Esophagus muscularis mucosa (tissue), 4 donors: ENCODE results near the gene WDR4. TPM values are rescaled to one million over a fixed set of nuclear protein-coding genes. Genes with fewer than 3 reads are reported as not detected.

ENCODE experiments used
- DNase-seq: peaks from one replicate; pipeline ENCODE4 v3.0.0-alpha.2; 2017; ENCODE audit errors: extremely low spot score
- H3K27ac ChIP-seq, 4 donors: fragments of 200-600 bp; sonication (generic); replicated peaks in 1 of 4; 1 replicate in 3 of 4; 2 replicates in 1 of 4; pipeline ENCODE4 v1.5.1; 2016 to 2019; ENCODE audit warnings: mild to moderate bottlenecking in 1 of 4
- H3K27me3 ChIP-seq, 4 donors: fragments of 200-600 bp; sonication (generic); one replicate each; pipeline versions ENCODE4 v1.5.1 to v1.6.0; 2016 to 2019
- H3K36me3 ChIP-seq, 4 donors: fragments of 200-600 bp; sonication (generic); one replicate each; pipeline ENCODE4 v1.5.1; 2016 to 2019
- H3K4me1 ChIP-seq, 4 donors: fragments of 200-600 bp; sonication (generic); one replicate each; pipeline ENCODE4 v1.5.1; 2016 to 2019
- H3K4me3 ChIP-seq, 4 donors: fragments of 200-600 bp; sonication (generic); 1 replicate in 2 of 4; 2 replicates in 2 of 4; pipeline ENCODE4 v1.5.1; 2016 to 2019; ENCODE audit warnings: mild to moderate bottlenecking in 4 of 4, moderate library complexity in 1 of 4
- H3K9me3 ChIP-seq, 4 donors: fragments of 200-600 bp; sonication (generic); 1 replicate in 3 of 4; 2 replicates in 1 of 4; pipeline ENCODE4 v1.5.1; 2016 to 2019
- CTCF ChIP-seq, 3 experiments: fragments of 200-600 bp in 2 of 3; fragments of 450-650 bp in 1 of 3; sonication (generic) in 2 of 3; IDR thresholded peaks; one replicate each; pipeline ENCODE4 v1.5.1; 2017 to 2019; ENCODE audit warnings: antibody characterized with exemption in 3 of 3, mild to moderate bottlenecking in 2 of 3, moderate library complexity in 1 of 3
- EP300 ChIP-seq: sonication (generic); formaldehyde crosslinking; IDR thresholded peaks from one replicate; pipeline ENCODE4 v1.6.1; 2017; ENCODE audit warnings: antibody characterized with exemption
- POLR2A ChIP-seq: fragments of 450-650 bp; IDR thresholded peaks from one replicate; pipeline ENCODE4 v1.6.1; 2017; ENCODE audit warnings: antibody characterized with exemption, moderate library complexity, mild to moderate bottlenecking, low read depth
- POLR2AphosphoS5 ChIP-seq, 2 donors: sonication (generic); formaldehyde crosslinking; IDR thresholded peaks; one replicate each; pipeline ENCODE4 v1.6.1; 2017; ENCODE audit warnings: antibody characterized with exemption in 2 of 2
- WGBS: methylation state at CpG from one replicate; pipeline ENCODE4 v1.1.5; 2018; 5-methylcytosine and 5-hydroxymethylcytosine counted together
- intact Hi-C: fragments of 100-400 bp; cut with DNase I; formaldehyde crosslinking; loops from one replicate; pipeline ENCODE4 v1.15.1; 2023
- total RNA-seq, 4 donors: library from RNA; depleted of rRNA; stranded (reverse); fragments of >200 nt; gene quantifications; one replicate each; pipeline versions ENCODE4 v1.1.0 to v1.2.1, GENCODE V29; 2016

WDR4 gene
- total RNA-seq, 4 donors from 2014 or later, result 5.8 to 10.1 (median 7.0) TPM

DNA sequence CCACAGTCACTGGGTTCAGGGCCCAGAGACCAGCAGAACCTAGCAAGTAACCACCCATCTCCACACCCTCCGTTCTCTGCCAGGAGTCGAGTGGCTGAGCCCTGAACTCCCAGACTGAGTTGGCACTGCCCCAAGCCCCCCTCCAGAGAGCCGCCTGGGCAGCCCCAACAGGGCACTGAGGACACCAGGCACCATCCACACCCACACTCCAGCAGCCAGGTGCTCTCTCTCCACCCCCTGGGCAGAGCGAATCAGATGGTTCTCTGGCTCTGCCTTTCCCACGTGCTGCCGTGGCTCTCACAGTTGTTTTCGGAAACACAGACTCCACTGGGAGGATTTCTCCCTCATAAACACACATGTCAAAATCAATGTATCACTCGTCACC, 13.6 kb downstream of the WDR4 start:
- TF ChIP-seq CTCF (IDR thresholded peaks at IDR 0.05) (no peak), EP300 (no peak), POLR2A (no peak), POLR2AphosphoS5 (IDR thresholded peaks at IDR 0.05) (no peak)
- intact Hi-C loops, result no loop called here
- Histone ChIP-seq H3K4me1 (peaks cover 0 to 5% (median 0%) of the 10 kb centered on the region in 4 donors), H3K4me3 (no peak overlapping the region), H3K27ac (no peak overlapping the region), H3K27me3 (no peaks in the 10 kb centered on the region), H3K9me3 (no peaks in the 10 kb centered on the region), H3K36me3 (peaks cover 29 to 91% (median 69%) of the 10 kb centered on the region in 4 donors)
- no peak for DNase-seq
- WGBS, result 80% methylated on average over 8 of the region's 8 CpGs

DNA sequence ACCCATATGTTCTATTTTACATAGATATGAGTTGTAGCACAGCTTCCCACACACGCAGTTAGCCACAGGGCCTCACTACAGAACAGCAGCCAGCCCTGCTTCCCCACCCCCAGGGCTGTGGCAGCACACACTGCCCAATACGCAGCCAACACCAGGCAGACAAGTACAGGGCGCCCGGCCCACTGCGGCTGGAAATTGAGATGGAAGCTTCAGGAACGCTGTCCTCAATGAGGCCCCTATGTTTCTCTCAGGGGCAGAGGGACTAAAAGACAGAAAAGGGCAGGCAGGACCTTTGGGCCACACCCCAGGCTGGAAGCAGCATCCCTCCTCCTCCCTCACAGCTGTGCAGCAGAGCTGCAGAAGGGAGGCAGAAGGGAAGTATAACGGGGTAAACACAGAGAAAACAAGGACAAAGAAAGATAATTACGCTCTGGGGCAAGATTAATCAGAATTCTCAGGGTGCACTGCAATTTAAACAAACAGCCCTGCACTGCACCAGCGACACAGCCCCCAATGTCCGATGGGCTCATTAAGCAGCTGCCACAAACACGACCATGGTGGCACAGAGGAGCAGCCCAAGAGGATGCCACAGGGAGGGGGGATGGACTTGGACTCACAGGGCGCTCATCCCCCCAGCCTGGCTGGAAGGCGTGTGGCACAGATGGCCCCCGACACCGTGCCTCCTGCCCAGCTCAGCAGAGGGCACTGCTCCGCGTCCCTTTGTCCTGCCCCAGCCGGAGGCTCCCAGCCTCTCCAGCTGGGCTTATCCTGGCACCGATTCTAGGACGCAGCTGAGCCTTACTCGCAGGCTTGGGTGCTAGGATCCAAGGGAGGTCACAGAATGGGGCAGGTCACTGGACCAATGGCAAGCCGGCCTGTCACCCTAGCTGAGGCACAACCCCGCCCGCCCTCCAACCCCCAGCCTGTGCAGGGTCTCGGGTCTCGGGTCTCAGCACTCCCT, 14.2 kb downstream of the WDR4 start:
- H3K4me3 ChIP-seq, result no peak overlapping the region
- H3K27me3 ChIP-seq, result no peaks in the 10 kb centered on the region
- H3K4me1 ChIP-seq, result peaks cover 0 to 5% (median 0%) of the 10 kb centered on the region in 4 donors
- DNase-seq, result no peak
- intact Hi-C loops, result no loop called here
- TF ChIP-seq POLR2A (no peak), EP300 (no peak), POLR2AphosphoS5 (IDR thresholded peaks at IDR 0.05) (no peak), CTCF (IDR thresholded peaks at IDR 0.05) (no peak)
- H3K9me3 ChIP-seq, result no peaks in the 10 kb centered on the region
- WGBS, result 86% methylated on average over 17 of the region's 26 CpGs
- H3K27ac ChIP-seq, result no peak overlapping the region
- peaks cover 30 to 91% (median 71%) of the 10 kb centered on the region in 4 donors for H3K36me3 ChIP-seq

DNA sequence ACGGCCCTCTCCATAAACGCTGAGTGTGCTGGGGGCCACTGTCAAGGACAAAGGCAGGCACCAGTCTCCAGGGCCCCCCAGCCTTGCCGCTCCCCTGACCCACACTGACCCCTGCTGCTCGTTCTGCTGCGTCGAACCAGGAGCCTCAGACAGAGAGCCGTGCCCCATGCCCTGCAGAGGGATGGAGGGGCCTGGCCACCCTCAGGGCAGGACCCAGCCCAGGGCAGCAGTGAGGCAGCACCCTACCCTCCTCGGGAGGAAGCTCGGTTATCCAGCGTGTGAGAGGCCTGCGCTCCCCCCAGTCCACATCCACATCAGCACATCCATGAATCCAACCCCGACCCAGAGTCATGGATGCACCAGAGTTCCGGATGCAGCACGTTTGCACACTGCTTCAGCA, 15.1 kb downstream of the WDR4 start:
- H3K27me3 ChIP-seq, result no peaks in the 10 kb centered on the region
- no peak for DNase-seq
- H3K4me1 ChIP-seq, result peaks cover 0 to 5% (median 0%) of the 10 kb centered on the region in 4 donors
- peaks cover 31 to 91% (median 73%) of the 10 kb centered on the region in 4 donors for H3K36me3 ChIP-seq
- H3K9me3 ChIP-seq, result no peaks in the 10 kb centered on the region
- TF ChIP-seq POLR2AphosphoS5 (IDR thresholded peaks at IDR 0.05) (no peak), EP300 (no peak), CTCF (IDR thresholded peaks at IDR 0.05) (no peak), POLR2A (no peak)
- no peak overlapping the region for H3K4me3 ChIP-seq
- 93% methylated on average over 8 of the region's 14 CpGs for WGBS
- intact Hi-C loops, result no loop called here
- H3K27ac ChIP-seq, result no peak overlapping the region

DNA sequence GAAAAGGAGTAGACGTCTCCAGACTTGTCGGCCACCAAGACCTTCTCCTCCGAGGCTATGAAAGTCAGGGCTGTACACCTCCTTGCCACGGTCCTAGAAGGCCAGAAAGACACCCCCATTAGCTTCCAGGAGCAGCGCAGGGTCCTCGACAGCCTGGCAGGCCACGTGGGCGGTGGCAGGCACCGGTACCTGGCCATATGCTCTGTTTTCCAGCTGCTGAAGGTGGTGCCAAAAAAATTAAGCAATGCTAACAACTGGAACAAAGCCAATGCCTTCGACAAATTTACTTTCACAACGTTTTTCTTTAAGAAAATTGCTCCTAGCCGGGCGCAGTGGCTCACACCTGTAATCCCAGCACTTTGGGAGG, 15.9 kb downstream of the WDR4 start:
- Histone ChIP-seq H3K9me3 (no peaks in the 10 kb centered on the region), H3K27ac (no peak overlapping the region), H3K4me3 (no peak overlapping the region), H3K4me1 (peaks cover 0 to 5% (median 0%) of the 10 kb centered on the region in 4 donors), H3K27me3 (no peaks in the 10 kb centered on the region), H3K36me3 (peaks cover 36 to 91% (median 73%) of the 10 kb centered on the region in 4 donors)
- TF ChIP-seq POLR2A (no peak), CTCF (IDR thresholded peaks at IDR 0.05) (no peak), POLR2AphosphoS5 (IDR thresholded peaks at IDR 0.05) (no peak), EP300 (no peak)
- 89% methylated on average over 13 of the region's 13 CpGs for WGBS
- no peak for DNase-seq
- intact Hi-C loops, result no loop called here
